Retinal pigment epithelial cell (primary cell): Measurements from ENCODE around the gene TRIM2.

Experiments used
- DNase-seq: peaks from one replicate; pipeline ENCODE4 v3.0.0-alpha.2; 2010; ENCODE audit warnings: low read depth
- H3K4me3 ChIP-seq: 2 replicates; pipeline ENCODE4 v1.5.1; 2011; ENCODE audit warnings: mild to moderate bottlenecking, low read length, control low read depth, moderate library complexity
- TF ChIP-seq, protein P1 (sequence below): conservative IDR thresholded peaks from 2 replicates; pipeline ENCODE4 v1.5.1; 2011; ENCODE audit warnings: low read depth, low read length, control low read depth, inconsistent platforms

TRIM2 gene

DNA sequence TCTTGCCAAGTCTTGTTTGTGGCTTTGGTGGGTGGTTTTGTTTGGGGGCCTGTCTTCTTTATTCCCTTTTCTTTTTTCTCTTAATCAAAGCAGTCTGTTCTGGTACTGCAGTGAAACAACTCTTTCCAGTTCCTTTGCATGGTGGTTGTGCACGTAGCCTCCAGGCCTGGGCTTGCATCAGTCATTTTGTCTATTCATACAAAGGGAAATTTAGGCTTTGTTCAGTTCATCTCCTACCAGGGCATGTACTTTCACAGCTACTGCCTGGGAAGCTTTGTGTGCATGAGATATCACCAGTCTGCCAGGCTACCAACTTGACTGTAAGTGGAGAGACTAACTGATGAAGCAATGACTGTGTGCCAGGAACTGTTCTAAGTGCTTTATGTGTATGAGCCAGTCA lies 8.5 kb downstream of the TRIM2 start:
- no peak overlapping the region for H3K4me3 ChIP-seq
- DNase-seq: no peak
- TF ChIP-seq, protein P1, sequence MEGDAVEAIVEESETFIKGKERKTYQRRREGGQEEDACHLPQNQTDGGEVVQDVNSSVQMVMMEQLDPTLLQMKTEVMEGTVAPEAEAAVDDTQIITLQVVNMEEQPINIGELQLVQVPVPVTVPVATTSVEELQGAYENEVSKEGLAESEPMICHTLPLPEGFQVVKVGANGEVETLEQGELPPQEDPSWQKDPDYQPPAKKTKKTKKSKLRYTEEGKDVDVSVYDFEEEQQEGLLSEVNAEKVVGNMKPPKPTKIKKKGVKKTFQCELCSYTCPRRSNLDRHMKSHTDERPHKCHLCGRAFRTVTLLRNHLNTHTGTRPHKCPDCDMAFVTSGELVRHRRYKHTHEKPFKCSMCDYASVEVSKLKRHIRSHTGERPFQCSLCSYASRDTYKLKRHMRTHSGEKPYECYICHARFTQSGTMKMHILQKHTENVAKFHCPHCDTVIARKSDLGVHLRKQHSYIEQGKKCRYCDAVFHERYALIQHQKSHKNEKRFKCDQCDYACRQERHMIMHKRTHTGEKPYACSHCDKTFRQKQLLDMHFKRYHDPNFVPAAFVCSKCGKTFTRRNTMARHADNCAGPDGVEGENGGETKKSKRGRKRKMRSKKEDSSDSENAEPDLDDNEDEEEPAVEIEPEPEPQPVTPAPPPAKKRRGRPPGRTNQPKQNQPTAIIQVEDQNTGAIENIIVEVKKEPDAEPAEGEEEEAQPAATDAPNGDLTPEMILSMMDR: no peak

DNA sequence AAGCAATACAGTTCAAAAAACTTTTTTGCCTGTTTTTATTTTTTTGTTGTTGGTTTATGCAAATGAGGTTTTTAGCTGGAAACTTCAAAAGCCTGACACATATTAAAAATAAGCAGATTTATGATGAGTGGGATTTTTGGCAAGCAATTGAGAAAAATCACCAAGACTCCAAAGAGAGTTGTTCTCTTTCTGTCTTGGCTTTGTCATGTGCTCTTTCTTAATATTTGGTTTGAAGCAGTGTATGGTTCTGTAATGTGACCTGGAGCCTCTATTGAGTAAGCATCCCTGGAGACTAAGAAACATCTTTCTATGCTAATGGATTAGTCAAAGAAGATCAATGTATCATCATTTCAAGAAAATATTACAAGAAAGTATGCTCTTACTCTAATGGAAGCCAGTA lies 11.7 kb downstream of the TRIM2 start:
- H3K4me3 ChIP-seq: no peak overlapping the region
- DNase-seq: no peak
- TF ChIP-seq, protein P1: no peak

DNA sequence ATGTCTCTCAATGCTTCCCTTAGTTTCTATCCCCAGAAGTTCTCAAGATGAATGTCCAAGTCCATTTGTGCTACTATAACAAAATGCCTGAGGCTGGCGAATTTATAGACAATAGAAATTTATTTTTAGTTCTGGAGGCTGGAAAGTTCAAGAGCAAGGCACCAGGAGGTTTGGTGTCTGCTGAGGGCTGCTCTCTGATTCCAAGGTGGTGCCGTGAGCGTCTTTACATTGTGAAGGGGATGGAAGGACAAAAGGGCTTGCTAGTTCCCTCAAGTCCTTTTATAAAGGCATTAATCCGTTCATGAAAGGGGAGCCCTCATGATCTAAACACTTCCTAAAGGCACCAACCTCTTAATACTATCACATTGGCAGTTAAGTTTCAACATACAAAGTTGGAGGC lies 12.3 kb downstream of the TRIM2 start:
- TF ChIP-seq, protein P1: no peak
- no peak overlapping the region for H3K4me3 ChIP-seq
- DNase-seq: no peak

DNA sequence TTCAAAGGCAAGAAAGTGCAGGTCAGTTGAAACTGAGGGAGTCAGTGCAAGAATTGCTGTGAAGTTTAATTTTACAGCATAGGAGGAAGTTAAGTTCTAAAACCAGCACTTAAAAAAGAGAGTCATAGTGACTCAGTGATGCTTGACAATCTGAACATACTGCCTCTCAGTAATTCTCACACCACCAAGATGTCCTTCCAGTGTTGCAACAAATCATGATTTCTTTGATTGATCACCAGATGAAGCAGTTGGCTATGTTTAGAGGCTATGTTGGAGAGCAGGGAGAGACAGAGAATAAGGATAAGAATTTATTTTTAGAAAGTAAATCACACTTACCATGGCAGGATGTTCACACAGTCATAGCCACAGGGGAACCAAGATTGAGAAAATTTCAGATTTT lies 13.2 kb downstream of the TRIM2 start:
- H3K4me3 ChIP-seq: no peak overlapping the region
- no peak for DNase-seq
- TF ChIP-seq, protein P1: no peak

DNA sequence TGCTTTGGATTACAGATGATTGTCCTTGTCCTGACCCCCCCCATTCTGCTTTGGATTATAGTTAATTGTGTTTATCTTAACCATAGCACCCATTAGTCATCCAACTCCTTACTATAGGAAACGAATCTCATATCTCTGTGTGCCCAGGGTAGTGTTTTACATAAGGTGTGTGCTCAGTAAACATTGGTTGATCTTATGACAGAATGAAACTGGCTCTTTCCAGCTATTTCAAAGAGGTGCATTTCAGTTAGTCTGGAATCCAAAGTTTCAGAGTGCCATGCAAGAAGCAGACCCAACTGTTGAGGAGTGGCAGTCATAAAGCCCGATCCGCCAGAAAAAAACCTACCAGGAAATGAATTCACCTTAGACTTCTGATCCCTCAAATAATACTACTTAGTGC lies 14.7 kb downstream of the TRIM2 start:
- DNase-seq: no peak
- H3K4me3 ChIP-seq: no peak overlapping the region
- TF ChIP-seq, protein P1: no peak

DNA sequence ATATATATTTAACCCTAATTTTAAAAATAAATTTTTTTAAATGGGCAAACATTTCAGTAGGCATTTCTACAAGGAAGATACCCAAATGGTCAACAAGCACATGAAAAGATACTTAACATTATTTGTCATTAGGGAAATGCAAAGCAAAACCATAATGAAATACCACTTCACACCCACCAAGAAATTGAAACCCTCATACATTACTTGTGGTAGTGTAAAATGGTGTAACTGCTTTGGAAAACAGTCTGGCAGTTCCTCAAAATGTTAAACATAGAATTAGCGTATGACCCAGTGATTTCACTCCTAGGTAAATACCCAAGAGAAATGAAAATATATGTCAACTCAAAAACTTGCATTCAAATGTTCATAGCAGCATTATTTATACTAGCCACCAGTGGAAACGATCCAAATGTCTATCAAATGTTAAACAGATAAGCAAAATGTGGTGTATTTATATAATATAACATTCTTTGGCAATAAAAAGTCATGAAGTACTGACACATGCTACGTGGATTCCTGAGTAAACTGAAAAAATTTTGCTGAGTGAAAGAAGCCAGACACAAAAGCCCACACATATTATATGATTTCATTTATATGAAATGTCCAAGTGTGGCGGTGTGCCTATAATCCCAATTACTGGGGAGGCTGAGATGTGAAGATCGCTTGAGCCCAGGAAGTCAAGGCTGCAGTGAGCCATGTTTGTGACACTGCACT lies 16.6 kb downstream of the TRIM2 start:
- no peak overlapping the region for H3K4me3 ChIP-seq
- TF ChIP-seq, protein P1: no peak
- DNase-seq: no peak
